ENCODE data around the gene OR10AD1.
A peak's percentile ranks its signal among the peaks of the same experiment; 100 is the strongest.

The OR10AD1 gene

DNA sequence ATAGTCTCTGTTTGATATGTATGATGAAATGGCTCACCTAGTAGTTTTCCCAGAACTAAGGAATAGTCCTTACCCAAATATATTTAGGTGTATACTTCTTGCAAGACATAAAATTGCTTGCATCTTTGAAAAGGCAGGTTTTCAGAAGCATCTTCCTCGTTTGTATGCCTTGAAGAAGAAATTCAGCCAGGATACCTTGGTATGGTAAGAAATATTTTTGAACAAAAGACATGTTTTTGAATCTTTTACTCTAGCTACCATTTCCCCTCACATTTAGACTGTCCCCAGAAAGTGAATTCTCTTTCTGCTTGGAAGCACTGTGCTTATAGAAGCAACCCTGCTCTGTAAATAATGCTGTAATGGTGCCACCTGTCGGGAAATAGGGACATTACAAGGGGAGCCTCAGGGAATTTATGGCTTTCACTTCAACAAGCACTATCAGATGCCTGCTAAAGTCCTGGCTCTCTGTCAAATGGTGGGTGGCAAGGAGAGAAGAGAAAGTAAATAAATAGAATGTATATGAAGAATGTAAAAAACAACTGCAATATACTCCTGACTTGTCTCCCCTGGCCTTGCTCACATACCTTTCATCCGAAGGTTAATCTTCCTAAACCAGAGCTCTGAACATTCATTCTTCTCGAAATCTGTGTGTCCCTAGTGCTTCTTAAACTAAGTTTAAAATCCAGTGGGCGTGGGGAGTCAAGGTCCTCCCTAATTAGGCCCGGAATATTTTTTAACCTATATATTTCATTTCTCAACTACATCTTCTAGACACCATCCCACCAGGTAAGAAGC, 13.6 kb downstream of the OR10AD1 start:
- no peak for FAIRE-seq

DNA sequence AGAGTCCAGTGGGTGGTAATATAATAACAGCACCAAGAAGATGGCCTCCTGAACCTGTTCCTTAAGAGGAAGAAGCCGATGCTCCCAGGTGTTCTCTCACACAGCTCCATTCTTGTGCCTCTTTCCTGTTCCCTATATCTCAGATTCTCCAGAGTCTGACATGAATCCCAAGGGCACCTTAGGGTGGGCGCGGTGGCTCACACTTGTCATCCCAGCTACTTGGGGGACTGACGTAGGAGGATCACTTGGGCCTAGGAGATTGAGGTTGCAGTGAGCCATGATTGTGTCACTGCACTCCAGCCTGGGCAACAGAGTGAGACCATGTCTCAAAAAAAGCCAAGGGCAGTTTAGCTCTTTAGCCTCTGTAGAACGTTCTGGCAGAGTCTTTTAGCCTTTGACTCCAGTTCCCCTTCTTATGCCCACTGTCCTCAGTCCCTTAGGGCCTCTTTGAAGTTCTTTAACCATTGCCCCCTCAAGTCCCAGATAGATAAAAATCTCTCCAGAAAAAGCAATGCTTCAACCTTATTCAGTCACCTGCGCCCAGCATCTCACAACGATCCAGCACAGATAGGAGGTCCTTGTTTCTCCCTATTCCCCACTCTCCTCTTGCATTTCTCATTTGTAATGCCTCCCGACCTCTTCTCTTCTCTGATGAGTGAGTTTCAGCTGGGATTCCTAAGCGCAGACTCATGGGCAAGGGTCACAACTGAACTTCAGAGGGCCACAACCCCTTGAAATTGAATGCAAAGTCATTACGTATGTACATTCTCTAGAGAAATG, 15.0 kb downstream of the OR10AD1 start:
- FAIRE-seq, result no peak

DNA sequence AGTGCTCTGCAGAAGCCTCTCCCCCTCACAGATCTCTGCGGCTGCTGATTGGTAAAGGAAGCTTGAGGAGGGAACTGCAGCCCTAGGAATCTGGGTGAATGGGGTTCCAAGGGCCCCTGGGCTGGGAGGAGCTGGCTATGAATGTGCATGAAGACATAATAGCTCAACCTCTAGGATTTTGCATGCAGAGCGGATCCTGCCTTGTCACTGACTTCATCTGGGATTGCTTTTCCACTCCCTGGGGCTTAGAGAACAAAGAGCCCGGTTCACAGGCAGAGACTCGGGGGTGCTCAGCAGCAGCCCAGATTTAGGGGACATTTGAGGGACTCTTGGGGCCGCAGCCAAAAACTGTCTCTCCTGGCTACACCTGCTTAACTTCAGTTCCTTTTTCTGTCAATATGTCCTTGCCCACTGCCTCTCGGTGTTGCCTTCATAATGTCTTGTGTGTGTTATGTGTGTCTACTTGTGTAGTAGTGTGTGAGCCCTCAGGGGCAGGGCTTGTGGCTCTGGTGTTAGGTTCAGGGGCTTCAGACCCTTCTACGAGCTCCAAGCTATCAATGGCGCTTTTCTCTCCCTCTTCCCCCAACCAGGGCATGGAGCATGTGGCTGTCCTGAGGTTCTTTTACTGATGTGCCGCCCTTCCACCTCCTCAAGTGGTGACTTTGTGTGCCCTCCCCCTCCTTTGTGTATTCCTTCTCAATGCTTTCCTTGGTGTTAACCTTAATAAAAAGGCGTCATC, 17.7 kb downstream of the OR10AD1 start:
- no peak for FAIRE-seq

DNA sequence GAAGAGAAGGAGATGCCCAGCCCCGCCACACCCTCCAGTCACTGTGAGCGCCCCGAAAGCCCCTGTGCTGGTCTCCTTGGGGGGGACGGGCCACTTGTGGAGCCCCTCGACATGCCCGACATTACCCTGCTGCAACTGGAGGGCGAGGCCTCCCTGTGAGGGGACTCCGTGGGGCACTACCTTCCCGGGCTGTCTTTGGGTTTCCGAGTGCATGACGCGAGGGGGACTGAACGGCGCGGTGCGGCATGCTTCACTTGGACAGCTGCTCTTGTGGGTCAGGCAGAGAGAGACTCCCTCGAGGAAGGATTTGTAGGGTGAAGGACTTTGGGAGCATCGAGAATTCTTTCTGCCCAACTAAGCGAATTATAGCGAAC, 18.6 kb downstream of the OR10AD1 start:
- FAIRE-seq, result no peak

DNA sequence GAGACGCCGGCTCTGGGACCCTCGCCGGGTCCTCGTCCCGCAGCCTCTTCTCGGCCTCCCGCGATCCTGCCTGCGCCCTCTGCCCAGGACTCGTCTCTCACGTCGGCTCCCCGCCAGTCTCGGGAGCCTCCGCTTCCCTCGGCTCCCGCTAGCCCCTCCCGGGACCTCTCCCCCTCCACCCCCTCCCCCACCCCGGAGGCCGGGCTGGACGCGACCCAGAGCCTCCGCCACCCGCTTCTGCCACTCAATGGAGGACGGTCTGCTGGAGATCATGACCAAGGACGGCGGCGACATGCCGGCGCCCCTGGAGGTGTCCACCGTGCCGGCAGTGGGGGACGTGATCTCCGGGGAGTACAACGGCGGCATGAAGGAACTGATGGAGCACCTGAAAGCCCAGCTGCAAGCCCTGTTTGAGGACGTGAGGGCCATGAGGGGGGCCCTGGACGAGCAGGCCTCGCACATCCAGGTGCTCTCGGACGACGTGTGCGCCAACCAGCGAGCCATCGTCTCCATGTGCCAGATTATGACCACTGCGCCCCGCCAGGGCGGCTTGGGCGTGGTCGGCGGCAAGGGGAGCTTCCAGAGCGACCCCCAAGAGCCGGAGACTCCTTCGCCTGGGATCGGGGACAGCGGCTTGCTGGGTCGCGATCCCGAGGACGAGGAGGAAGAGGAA, 19.1 kb downstream of the OR10AD1 start:
- no peak for FAIRE-seq

GRCh38 chr12:48183091-48183875, 19.8 kb downstream of the OR10AD1 start, which contains the start of gene CCDC184:
TSS of gene CCDC184 (plus strand) at chr12:48183644. CDS start at chr12:48184123, 479 bp downstream.
- no peak for FAIRE-seq

GRCh38 chr12:48182631-48183030, 20.5 kb downstream of the OR10AD1 start:
- FAIRE-seq, result no peak

- FAIRE-seq, result no peak
These were observed 22.1 kb downstream of the OR10AD1 start for GRCh38 chr12:48180857-48181495.

GRCh38 chr12:48180424-48180823, 22.7 kb downstream of the OR10AD1 start:
- FAIRE-seq, result no peak

- FAIRE-seq, result no peak
These were observed 23.6 kb downstream of the OR10AD1 start for GRCh38 chr12:48179466-48179865.

- no peak for FAIRE-seq
These were observed 25.1 kb downstream of the OR10AD1 start for GRCh38 chr12:48177982-48178381.

DNA sequence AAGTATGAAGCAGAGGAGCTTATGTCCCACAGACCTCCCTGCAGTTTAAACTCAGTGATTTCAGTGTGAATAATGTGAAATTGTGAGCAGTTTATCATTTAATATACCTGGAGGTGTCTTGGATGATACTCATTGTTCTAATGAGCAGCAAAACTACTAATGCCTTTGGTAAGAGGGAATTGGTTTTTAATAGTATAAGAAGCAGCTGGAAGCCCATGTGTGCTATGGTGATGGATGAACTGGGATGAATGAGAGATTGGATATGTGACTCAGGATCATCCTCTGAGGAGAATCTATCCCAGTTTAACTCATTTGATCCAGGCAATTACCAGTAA, 26.7 kb downstream of the OR10AD1 start:
- no peak for FAIRE-seq

DNA sequence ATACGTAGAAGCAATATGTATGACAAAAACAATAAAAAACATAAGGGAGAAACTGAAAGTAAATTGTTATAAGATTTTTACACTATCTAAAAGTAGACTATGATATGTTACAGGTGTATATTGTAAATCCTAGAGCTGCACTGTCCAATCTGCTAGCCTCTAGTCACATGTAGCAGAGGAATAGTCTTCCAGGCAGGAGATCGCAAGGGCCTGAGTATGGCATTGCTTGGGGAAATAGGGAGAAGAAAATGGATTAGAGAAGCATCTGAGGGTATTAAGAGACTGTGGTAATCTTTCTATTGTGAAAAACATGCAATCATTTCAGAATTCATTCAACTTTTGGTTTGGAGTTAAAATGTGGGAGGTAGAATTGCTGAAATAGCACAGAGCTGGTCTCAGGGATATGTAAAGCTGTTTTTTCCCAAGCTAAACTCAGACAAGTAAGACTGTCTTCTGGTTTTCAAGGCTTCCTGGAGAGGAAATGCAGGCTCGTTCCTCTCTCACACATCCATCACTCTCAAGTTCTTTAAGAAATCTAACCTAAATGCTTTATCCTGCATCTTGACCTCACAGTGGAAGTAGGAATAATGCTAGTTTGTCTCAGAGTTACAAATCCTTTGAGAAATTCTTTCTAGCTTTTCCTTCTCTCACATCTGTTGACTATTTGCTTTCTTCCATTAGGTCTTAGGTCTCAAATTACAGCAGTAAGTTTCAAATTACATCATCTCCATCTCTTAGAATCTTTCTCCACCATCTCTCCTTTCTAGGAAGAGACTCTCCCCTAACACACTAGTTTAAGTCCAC, 27.3 kb downstream of the OR10AD1 start:
- no peak for FAIRE-seq

- no peak for FAIRE-seq
These were observed 34.1 kb downstream of the OR10AD1 start for GRCh38 chr12:48169011-48169410.

DNA sequence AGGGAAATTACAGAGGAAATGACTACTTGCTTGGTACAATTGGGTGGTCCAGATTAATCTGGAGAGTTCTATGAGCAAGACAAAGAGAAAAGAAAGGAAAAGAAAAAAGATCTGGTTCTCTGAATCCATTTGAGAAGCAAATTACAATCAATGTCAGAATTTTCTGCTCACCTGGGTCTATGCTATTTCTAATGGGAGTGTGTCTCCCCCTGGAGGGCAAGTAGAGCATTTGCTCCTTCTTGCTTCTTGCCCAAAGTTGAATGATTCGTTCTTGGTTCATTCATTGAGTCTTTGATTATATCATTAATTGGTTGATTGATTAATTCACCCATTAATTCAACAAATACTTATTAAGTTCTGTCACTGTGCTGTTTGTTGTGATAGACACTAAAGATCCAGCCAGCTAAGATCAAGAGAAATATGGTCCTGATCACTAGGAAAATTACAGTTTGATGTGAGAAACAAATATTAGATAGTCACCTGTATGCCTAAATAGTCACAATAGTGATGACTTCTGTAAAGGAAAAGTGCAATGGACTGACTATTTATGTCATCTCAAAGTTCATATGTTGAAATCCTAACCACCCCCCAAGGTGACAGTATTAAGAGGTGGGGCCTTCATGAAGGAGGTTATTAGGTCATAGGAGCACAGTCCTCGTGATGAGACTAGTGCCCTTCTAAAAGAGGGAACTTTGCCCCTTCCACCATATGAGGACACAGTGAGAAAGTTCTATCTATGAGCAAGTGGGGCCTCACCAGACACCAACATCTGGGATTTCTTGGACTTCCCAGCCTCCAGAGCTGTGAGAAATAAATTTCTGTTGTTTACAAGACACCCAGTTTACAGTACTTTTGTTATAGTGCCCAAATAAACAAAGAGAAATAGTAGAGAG, 37.8 kb downstream of the OR10AD1 start:
- peak; percentile 75 for FAIRE-seq

GRCh38 chr12:48164451-48164850, 38.6 kb downstream of the OR10AD1 start:
- FAIRE-seq, result no peak

DNA sequence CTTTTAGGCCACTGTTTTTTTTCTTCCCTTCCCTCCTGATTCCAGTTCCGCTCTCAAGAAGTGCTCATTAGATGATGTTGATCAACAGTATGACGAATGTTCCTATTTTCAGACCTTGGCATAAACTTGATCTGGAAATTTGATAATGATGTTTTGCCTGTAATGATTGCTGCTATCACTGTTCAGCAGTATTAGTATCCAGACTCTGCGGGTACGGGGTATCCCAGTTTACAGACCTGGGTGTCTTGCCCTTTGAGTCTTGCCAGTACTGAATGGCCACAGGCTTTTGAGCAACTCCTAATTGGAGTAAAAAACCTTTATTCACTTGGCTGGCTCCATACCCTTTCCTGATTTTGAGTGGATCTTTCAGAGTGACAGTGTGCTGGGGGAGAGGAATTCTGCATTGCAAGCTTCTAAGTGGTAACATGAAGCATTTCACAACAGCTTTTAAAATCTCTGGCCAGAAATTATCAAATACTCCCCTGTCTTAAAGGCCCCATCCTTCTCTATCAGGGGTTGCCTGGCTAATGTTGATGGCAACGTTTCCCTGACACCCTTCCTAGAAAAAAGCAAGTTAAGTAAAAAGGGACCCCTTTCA, 39.8 kb downstream of the OR10AD1 start:
- no peak for FAIRE-seq

DNA sequence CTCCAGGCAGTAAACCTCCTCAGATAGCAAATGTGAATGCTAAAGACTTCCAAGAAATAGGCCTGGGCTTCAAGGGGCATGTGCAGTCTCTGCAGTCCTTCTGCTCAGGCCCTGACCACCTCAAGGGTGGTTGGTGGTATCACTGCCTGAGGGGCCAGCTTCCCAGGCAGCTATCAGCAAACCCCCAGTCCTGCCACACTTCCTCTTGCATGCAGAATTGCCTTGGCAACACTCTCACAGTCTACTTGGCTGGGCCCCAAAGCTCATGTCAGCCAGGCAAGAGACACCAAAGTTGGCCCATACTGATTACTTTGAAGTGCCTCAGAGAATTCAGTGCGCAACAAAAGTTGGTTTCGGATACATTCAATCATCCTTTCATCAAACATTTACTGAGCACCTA, 42.3 kb downstream of the OR10AD1 start:
- no peak for FAIRE-seq

GRCh38 chr12:48160046-48160445, 43.0 kb downstream of the OR10AD1 start:
- no peak for FAIRE-seq

Measured in colon (tissue), 2 donors.